ENCODE results near the gene RBMS3. TPM values are rescaled to one million over a fixed set of nuclear protein-coding genes. Genes with fewer than 3 reads are reported as not detected.

The RBMS3 gene
- total RNA-seq, 4 donors from 2014 or later: 3.8 to 18.7 (median 14.6) TPM

- no peak for DNase-seq
- intact Hi-C loops (cut with DNase I; ENCODE audit: low total_unique reads): no loop called here
- 22 to 24% methylated on average over 6 to 18 of the region's 18 CpGs for WGBS, 2 donors (ENCODE audit: low coverage in 1 of 2)
- Histone ChIP-seq H3K4me1 (peaks cover 0 to 6% (median 2%) of the 10 kb centered on the region in 4 donors), H3K27ac (peak overlapping the region; percentile 78 to 87 (median 80)), H3K27me3 (no peaks in the 10 kb centered on the region), H3K4me3 (peak overlapping the region; percentile 28 to 49 (median 35)), H3K9me3 (no peaks in the 10 kb centered on the region), H3K36me3 (no peaks in the 10 kb centered on the region)
- TF ChIP-seq POLR2A (IDR thresholded peaks at IDR 0.05): no peak
- no peak for TF ChIP-seq CTCF (IDR thresholded peaks at IDR 0.05)
- no peak for TF ChIP-seq EP300 (IDR thresholded peaks at IDR 0.05; ENCODE audit: low read depth)
- no peak for TF ChIP-seq POLR2AphosphoS5 (IDR thresholded peaks at IDR 0.05)
- in situ Hi-C loops (cut with MboI; ENCODE audit: low pct_ligation_motif_present in 1 of 4, low pct_unique_long_range_greater_than_20kb in 1 of 4, low sequenced_read_pairs in 3 of 4): loop anchor here in 1 of 4 donors (25.0 kb wide), 1 partner anchor 481 kb away; no protein-coding TSS in a partner anchor
Observed at GRCh38 chr3:29281344-29282241, 722 bp downstream of the RBMS3 start.

DNA sequence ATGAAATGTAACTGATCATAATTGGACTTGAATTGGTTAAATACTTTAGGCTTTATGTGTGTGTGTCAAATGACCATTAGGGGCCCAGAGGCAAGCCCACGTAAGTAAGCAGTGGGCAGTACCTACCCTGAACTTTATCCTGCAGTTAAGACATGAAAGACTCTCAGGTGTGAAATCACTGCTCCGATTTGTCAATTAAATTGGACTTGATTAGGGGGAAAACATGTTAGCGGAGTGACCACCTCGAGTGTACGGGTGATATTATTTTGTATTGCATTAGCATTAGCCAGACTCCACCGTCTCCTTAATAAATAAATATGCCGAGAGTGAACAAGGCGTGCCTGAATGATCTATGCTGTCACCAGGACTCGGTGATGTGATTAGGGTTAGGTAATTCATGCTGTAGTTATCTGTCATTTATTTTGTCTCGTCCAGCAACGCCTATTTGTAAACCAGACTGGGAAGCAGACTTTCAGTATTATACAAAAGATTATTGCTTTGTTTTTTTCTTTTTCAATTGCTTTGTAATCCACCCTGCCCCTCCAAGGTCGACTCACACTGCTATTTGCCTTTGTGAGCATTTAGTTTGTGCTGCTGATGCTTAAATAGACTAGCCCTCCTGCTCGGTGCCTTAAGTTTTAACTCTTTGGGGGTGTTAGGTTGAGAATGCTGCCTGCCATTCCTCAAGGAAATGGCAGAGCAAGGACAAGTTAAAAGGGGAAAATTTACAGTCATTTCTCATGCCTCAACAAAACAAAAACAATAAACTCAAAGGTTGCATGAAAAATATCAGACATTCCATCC is 1.8 kb downstream of the RBMS3 start:
- no peaks in the 10 kb centered on the region for H3K27me3 ChIP-seq
- peak overlapping the region; percentile 78 to 87 (median 80) for H3K27ac ChIP-seq
- no peaks in the 10 kb centered on the region for H3K9me3 ChIP-seq
- no peaks in the 10 kb centered on the region for H3K36me3 ChIP-seq
- DNase-seq: no peak
- WGBS, 2 donors (ENCODE audit: low coverage in 1 of 2): 17 to 29% methylated on average over 9 to 13 of the region's 13 CpGs
- intact Hi-C loops (cut with DNase I; ENCODE audit: low total_unique reads): no loop called here
- TF ChIP-seq CTCF (IDR thresholded peaks at IDR 0.05) (no peak), POLR2AphosphoS5 (IDR thresholded peaks at IDR 0.05) (peak in 1 of 3 donors; percentile 50)
- H3K4me1 ChIP-seq: peaks cover 0 to 6% (median 2%) of the 10 kb centered on the region in 4 donors
- in situ Hi-C loops (cut with MboI; ENCODE audit: low pct_ligation_motif_present in 1 of 4, low pct_unique_long_range_greater_than_20kb in 1 of 4, low sequenced_read_pairs in 3 of 4): loop anchor here in 1 of 4 donors (25.0 kb wide), 1 partner anchor 480 kb away; no protein-coding TSS in a partner anchor
- peak overlapping the region; percentile 28 to 49 (median 35) for H3K4me3 ChIP-seq

GRCh38 chr3:29283231-29284119 is 2.6 kb downstream of the RBMS3 start:
- TF ChIP-seq CTCF (IDR thresholded peaks at IDR 0.05) (no peak), EP300 (IDR thresholded peaks at IDR 0.05; ENCODE audit: low read depth) (no peak), POLR2AphosphoS5 (IDR thresholded peaks at IDR 0.05) (no peak), POLR2A (IDR thresholded peaks at IDR 0.05) (no peak)
- in situ Hi-C loops (cut with MboI; ENCODE audit: low pct_ligation_motif_present in 1 of 4, low pct_unique_long_range_greater_than_20kb in 1 of 4, low sequenced_read_pairs in 3 of 4): loop anchor here in 1 of 4 donors (25.0 kb wide), 1 partner anchor 479 kb away; no protein-coding TSS in a partner anchor
- intact Hi-C loops (cut with DNase I; ENCODE audit: low total_unique reads): no loop called here
- DNase-seq: no peak
- peak overlapping the region; percentile 78 to 87 (median 80) for H3K27ac ChIP-seq
- peaks cover 0 to 6% (median 2%) of the 10 kb centered on the region in 4 donors for H3K4me1 ChIP-seq
- H3K27me3 ChIP-seq: no peaks in the 10 kb centered on the region
- peak overlapping the region; percentile 18 to 49 (median 35) for H3K4me3 ChIP-seq
- 53 to 56% methylated on average over 4 of the region's 4 CpGs for WGBS, 2 donors (ENCODE audit: low coverage in 1 of 2)
- H3K9me3 ChIP-seq: no peaks in the 10 kb centered on the region
- no peaks in the 10 kb centered on the region for H3K36me3 ChIP-seq
